Thymus (tissue), 11 donors: Measurements from ENCODE around the gene PSMD12. TPM values are rescaled to one million over a fixed set of nuclear protein-coding genes. Genes with fewer than 3 reads are reported as not detected.
A peak's percentile ranks its signal among the peaks of the same experiment; 100 is the strongest.
"Not testable (repeated sequence)": the region's sequence is repeated elsewhere in the genome, so short reads cannot be mapped to it uniquely, and the experiment has no call there.

Source experiments
- DNase-seq, 9 donors: peaks; one replicate each; pipeline ENCODE4 v3.0.0-alpha.2; 2013; ENCODE audit warnings: low spot score in 9 of 9, low read depth in 6 of 9, missing footprints in 1 of 9
- H3K27ac ChIP-seq, 2 donors: one replicate each; pipeline ENCODE4 v1.5.1; 2013; ENCODE audit warnings: control low read depth in 1 of 2, low read depth in 1 of 2, low read length in 1 of 2, mild to moderate bottlenecking in 1 of 2, moderate library complexity in 1 of 2
- H3K27me3 ChIP-seq, 2 donors: one replicate each; pipeline ENCODE4 v1.5.1; 2013; ENCODE audit warnings: low read length in 1 of 2; ENCODE audit not compliant: control insufficient read depth in 2 of 2, insufficient read depth in 1 of 2
- H3K36me3 ChIP-seq, 2 donors: one replicate each; pipeline ENCODE4 v1.5.1; 2013; ENCODE audit warnings: low read length in 1 of 2, mild to moderate bottlenecking in 1 of 2, moderate library complexity in 1 of 2; ENCODE audit not compliant: control insufficient read depth in 2 of 2, insufficient read depth in 2 of 2
- H3K4me1 ChIP-seq, 2 donors: one replicate each; pipeline ENCODE4 v1.5.1; 2013; ENCODE audit warnings: low read length in 2 of 2; ENCODE audit not compliant: control insufficient read depth in 2 of 2, insufficient read depth in 2 of 2
- H3K4me3 ChIP-seq, 2 donors: one replicate each; pipeline ENCODE4 v1.5.1; 2013; ENCODE audit warnings: low read length in 2 of 2, control low read depth in 1 of 2, mild to moderate bottlenecking in 1 of 2
- H3K9me3 ChIP-seq, 2 donors: one replicate each; pipeline ENCODE4 v1.5.1; 2013; ENCODE audit warnings: low read length in 1 of 2, mild to moderate bottlenecking in 1 of 2; ENCODE audit not compliant: control insufficient read depth in 2 of 2, insufficient read depth in 1 of 2
- WGBS: extraction: QIAGEN DNeasy Blood & Tissue Kit; methylation state at CpG from one replicate; pipeline ENCODE4 v1.1.7; 2013; 5-methylcytosine and 5-hydroxymethylcytosine counted together
- polyA plus RNA-seq: library from polyadenylated mRNA; stranded (reverse); fragments of 200-250 nt; gene quantifications from one replicate; pipeline ENCODE4 v1.2.3, GENCODE V29; 2013
- total RNA-seq: library from RNA; stranded (reverse); fragments of 120-200 nt; gene quantifications from one replicate; pipeline ENCODE4 v1.2.4, GENCODE V29; 2013
- donor health status: healthy.

PSMD12 gene
- total and polyA plus RNA-seq, 2 donors = 14.1 to 33.7 TPM

DNA sequence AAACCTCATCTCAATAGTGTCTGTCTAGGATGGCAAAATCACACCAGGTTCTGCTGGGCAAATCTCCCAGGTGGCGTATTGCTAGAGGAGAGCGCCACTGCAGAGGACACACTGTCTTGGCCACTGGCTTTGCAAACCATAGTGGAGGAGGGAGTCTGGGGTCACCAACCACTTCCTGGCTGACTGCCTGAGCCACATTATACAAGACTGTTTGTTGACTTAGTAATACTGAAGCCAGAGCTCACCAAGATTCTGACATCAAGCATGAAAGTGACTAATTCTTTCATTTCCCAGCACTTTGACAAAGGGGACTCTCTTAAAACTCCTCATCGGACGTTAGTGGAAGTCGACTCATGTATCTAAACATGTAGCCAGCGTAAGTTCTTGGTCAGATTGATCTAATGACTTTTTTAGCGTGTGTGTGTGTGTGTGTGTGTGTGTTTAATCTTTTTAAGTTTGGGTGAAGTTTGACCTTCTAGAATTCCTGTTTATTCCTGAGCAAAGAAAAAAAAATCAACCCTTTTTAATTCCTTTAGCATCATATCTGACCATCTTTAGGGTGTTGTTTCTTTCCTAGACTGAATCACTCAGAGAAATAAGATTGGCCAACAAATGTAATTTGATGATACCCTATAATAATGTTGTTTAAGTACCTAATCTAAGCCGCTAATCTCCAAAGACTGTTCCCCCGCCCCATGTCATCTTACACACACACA is 24.4 kb upstream of the PSMD12 start:
- DNase-seq = peak in 2 of 9 donors; percentile 23 to 56
- Histone ChIP-seq H3K9me3 (no peaks in the 10 kb centered on the region), H3K27me3 (no peaks in the 10 kb centered on the region), H3K27ac (peak overlapping the region; percentile 42 to 64), H3K4me3 (no peak overlapping the region), H3K4me1 (peaks cover 14% of the 10 kb centered on the region in 2 donors), H3K36me3 (peaks cover 0 to 3% of the 10 kb centered on the region in 2 donors)
- WGBS = 54% methylated on average over 9 of the region's 9 CpGs

DNA sequence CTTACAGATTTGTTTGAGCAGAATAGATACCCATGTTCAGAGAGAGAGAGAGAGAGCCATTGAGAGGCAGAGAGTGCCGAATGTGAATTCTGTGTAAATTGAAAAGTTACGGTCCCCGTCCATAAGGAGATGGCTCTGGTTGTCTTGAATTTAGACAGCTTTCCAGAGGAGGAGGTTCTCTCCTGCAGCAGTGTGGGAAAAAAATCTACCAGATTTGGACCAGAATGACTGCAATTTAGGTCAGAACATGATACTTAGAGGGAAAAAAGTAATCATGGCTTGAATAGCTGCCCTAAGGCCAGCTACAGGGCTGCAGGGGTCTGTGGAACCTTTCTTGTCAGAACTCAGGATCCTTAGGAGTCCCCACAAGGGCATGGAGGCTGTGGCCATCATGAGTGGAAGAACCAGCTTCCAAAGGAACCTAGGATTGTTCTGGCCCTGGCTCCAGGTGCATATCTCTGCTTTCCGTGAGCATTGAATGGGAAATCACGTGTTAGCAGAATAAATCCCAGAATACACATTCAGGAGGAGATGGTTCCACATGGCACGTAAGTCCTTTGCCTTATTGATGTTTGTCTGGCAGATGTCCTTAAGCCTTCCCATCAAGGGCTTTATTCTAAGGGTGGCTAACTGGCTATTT is 23.7 kb upstream of the PSMD12 start:
- H3K27ac ChIP-seq = peak overlapping the region in 1 of 2 donors; percentile 64
- DNase-seq = no peak
- H3K27me3 ChIP-seq = no peaks in the 10 kb centered on the region
- H3K4me3 ChIP-seq = no peak overlapping the region
- peaks cover 14% of the 10 kb centered on the region in 2 donors for H3K4me1 ChIP-seq
- peaks cover under 1% of the 10 kb centered on the region in 2 donors for H3K36me3 ChIP-seq
- peaks cover 0 to 4% of the 10 kb centered on the region in 2 donors for H3K9me3 ChIP-seq
- whole genome bisulfite sequencing = 95% methylated on average over 6 of the region's 6 CpGs

DNA sequence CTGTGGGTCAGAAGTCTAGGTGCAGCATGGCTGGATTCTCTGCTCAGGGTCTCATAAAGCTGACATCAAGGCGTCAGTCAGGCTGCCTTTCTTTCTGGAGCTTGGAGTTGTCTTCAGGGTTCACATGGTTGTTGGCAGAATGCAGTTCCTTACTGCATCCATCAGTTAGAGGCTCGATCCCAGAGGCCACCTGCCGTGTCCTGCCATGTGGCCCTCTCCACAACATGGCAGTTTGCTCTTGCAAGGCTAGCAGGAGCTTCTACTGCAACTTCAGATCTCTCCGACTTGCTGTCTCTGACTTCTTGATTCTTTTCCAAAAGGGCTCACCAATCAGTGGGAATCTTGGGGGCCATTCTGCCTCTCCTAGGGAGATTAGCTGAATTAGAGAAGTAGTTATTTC is 22.6 kb upstream of the PSMD12 start:
- H3K27me3 ChIP-seq = no peaks in the 10 kb centered on the region
- H3K9me3 ChIP-seq = peaks cover 0 to 8% of the 10 kb centered on the region in 2 donors
- peaks cover 14% of the 10 kb centered on the region in 2 donors for H3K4me1 ChIP-seq
- H3K4me3 ChIP-seq = no peak overlapping the region
- peaks cover 0 to 3% of the 10 kb centered on the region in 2 donors for H3K36me3 ChIP-seq
- no peak overlapping the region for H3K27ac ChIP-seq
- WGBS = 95% methylated on average over 4 of the region's 4 CpGs
- DNase-seq = no peak

DNA sequence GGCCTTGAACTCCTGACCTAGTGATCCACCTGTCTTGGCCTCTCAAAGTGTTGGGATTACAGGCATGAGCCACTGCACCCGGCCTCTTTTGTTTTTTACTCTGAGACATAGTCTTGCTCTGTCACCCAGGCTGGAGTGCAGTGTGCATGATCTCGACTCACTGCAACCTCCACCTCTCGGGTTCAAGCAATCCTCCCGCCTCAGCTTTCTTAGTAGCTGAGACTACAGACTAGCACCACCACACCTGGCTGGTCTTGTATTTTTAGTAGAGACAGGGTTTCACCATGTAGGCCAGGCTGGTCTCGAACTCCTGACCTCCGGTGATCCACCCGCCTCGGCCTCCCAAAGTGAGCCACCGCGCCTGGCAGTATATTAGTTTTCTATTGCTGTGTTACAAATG is 22.2 kb upstream of the PSMD12 start:
- H3K9me3 ChIP-seq, H3K36me3 ChIP-seq, DNase-seq, H3K27me3 ChIP-seq, H3K4me3 ChIP-seq, H3K27ac ChIP-seq: not testable (repeated sequence)
- WGBS = 98% methylated on average over 10 of the region's 10 CpGs
- peaks cover 14% of the 10 kb centered on the region in 2 donors for H3K4me1 ChIP-seq

DNA sequence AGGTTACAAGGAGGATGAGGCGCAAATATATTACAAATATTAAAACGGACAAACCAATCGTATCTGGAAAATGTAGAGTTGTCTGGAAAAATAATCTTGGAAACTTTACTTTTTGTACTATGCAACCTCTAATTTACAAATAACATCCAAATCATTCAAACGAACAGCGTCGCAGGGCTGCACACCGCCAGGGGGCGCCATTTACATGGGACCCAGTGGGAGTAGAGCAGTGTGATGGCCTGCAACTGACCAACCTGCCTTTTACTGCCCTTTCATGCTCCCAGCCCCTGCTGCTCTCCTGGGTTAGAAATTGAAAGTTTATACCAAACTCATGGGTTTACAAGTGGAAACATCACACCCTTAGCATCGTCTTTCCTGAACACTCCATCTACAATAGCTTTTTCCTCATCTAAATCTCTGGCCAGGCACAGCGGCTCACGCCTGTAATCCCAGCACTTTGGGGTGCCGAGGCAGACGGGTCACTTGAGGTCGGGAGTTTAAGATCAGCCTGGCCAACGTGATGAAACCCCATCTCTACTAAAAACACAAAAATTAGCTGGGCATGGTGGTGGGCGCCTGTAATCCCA is 20.7 kb upstream of the PSMD12 start:
- peaks cover 14% of the 10 kb centered on the region in 2 donors for H3K4me1 ChIP-seq
- peak in 3 of 9 donors; percentile 25 to 58 (median 50) for DNase-seq
- WGBS = 76% methylated on average over 16 of the region's 16 CpGs

DNA sequence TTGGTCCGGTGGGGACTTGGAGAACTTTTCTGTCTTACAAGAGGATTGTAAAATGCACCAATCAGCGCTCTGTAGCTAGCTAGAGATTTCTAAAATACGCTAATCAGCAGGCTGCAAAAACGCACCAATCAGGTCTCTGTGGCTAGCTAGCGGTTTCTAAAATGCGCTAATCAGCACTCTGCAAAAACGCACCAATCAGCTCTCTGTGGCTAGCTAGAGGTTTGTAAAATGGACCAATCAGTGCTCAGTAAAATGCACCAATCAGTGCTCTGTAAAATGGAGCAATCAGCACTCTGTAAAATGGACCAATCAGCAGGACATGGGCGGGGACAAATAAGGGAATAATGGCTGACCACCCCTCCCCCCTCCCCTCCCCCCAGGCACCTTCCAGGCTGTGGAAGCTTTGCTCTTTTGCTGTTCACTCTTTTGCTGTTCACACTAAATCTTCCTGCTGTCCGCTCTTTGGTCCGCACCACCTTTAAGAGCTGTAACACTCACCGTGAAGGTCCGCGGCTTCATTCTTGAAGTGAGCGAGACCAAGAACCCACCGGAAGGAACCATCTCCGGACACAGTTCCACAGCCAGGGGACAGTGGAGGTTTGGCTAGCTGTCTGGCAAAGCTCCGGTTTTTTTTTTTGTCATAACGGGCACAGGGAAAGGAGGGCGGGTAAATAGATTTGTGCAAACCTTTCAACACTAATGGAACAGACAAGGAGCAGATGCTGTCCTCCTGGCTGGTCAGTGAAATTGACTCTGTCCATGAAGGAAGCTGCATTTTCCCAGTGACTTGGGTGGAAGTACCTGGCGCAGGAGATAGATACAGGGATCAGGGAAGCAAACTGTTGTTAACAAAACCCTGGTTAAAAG is 19.0 kb upstream of the PSMD12 start:
- WGBS = 96% methylated on average over 20 of the region's 20 CpGs
- peaks cover 0 to 7% of the 10 kb centered on the region in 2 donors for H3K36me3 ChIP-seq
- H3K27ac ChIP-seq = no peak overlapping the region
- no peak overlapping the region for H3K4me3 ChIP-seq
- no peak for DNase-seq
- peaks cover 0 to 8% of the 10 kb centered on the region in 2 donors for H3K9me3 ChIP-seq
- peaks cover 3 to 7% of the 10 kb centered on the region in 2 donors for H3K4me1 ChIP-seq
- H3K27me3 ChIP-seq = no peaks in the 10 kb centered on the region

More for the DNA sequence above, 20.7 kb upstream of the PSMD12 start:
- Histone ChIP-seq H3K9me3 (peaks cover 0 to 8% of the 10 kb centered on the region in 2 donors), H3K27me3 (no peaks in the 10 kb centered on the region), H3K4me3 (no peak overlapping the region), H3K27ac (no peak overlapping the region), H3K36me3 (peaks cover 0 to 7% of the 10 kb centered on the region in 2 donors)

DNA sequence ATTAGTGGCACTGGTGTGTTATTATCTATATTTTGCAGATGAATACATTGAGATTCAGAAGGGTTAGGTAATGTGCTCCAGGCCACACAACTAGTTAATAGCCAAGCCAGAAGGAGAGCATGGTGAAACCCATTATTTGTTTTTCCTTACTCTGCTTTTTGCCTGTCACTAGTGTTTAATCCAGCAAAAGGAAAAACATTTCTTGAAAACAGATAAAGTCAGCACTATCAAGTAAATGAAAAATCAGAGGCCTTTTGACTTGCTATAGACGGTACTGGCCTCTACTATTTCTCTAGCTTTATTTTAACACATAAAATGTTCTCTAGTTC is 15.5 kb upstream of the PSMD12 start:
- no peak for DNase-seq
- H3K27me3 ChIP-seq = peaks cover 0 to 2% of the 10 kb centered on the region in 2 donors
- 93% methylated on average over 1 of the region's 1 CpG for WGBS
- peaks cover 0 to 7% of the 10 kb centered on the region in 2 donors for H3K36me3 ChIP-seq
- no peak overlapping the region for H3K4me3 ChIP-seq
- peaks cover 8 to 9% of the 10 kb centered on the region in 2 donors for H3K4me1 ChIP-seq
- H3K27ac ChIP-seq = no peak overlapping the region
- peaks cover 0 to 8% of the 10 kb centered on the region in 2 donors for H3K9me3 ChIP-seq

DNA sequence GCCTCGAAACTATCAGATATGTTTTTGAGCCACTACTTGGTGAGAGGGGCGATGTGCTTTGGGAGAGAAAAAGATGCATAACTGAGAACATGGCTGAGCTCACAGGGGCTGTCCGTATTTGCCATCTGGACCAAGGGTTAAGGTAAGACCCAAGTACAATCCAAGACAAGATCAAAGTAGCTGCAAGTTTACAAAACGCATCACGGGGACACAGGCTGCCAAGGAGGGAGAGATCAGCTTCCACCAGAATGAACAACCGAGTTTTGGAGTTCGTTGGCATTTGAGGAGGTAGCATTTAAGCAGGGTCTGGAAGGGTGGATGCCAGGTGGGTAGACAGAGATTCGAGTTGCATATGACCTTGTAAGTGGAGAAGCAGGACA is 12.9 kb upstream of the PSMD12 start:
- 78% methylated on average over 8 of the region's 8 CpGs for WGBS
- peaks cover 0 to 3% of the 10 kb centered on the region in 2 donors for H3K27me3 ChIP-seq
- H3K9me3 ChIP-seq = no peaks in the 10 kb centered on the region
- H3K4me1 ChIP-seq = peaks cover 8 to 22% of the 10 kb centered on the region in 2 donors
- peaks cover 0 to 4% of the 10 kb centered on the region in 2 donors for H3K36me3 ChIP-seq
- peak overlapping the region in 1 of 2 donors; percentile 61 for H3K27ac ChIP-seq
- DNase-seq = no peak
- H3K4me3 ChIP-seq = peak overlapping the region; percentile 84 to 92
